HG03025 (cell line): ENCODE measurements around the gene CHN2.

Source experiments
- ATAC-seq: cut with Tn5 transposase; IDR thresholded peaks from one replicate; pipeline ENCODE4 v1.9.1; 2021; ENCODE audit warnings: mild to moderate bottlenecking, moderate library complexity; ENCODE audit not compliant: unreplicated experiment, low FRiP score

CHN2 gene

DNA sequence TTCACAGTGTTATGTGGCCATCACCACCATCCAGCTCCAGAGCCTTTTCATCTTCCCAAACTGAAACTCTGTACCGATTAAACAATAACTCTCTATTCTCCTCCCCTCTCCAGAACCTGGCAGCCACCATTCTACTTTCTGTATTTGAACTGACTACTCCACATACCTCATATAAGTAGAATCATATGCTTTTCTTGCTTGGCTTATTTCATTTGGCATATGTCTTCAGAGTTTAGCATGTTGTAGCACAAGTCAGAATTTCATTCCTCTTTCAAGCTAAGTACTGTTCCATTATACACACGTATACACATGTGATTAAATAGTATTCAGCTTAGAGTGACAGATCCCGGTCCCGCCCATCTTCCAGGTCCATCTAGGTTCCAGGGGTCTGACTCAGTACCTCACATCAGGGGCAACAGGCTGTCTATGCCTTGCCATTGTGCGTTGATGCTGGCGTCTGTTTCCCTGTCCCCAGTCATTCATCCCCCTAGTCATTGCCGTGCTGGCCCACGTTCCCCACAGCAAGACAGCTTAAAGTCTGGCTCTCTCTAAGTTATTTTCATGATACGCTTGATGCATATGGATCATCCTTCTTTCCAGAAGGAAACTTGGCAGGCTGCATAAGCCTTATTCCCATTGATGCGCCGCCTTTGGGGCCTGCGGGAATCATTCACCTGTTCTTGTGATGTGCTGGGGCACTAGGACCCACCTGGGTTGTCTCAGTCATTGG lies 108.3 kb downstream of the CHN2 start:
- ATAC-seq, result no peak

GRCh38 chr7:29304756-29305155 lies 110.2 kb downstream of the CHN2 start:
- no peak for ATAC-seq

GRCh38 chr7:29306319-29306991 lies 111.9 kb downstream of the CHN2 start:
- ATAC-seq, result no peak

GRCh38 chr7:29308424-29308823 lies 113.8 kb downstream of the CHN2 start:
- ATAC-seq, result no peak

- no peak for ATAC-seq
Observed at GRCh38 chr7:29309041-29309854, 114.7 kb downstream of the CHN2 start.

GRCh38 chr7:29310625-29311024 lies 116.0 kb downstream of the CHN2 start:
- ATAC-seq, result no peak

DNA sequence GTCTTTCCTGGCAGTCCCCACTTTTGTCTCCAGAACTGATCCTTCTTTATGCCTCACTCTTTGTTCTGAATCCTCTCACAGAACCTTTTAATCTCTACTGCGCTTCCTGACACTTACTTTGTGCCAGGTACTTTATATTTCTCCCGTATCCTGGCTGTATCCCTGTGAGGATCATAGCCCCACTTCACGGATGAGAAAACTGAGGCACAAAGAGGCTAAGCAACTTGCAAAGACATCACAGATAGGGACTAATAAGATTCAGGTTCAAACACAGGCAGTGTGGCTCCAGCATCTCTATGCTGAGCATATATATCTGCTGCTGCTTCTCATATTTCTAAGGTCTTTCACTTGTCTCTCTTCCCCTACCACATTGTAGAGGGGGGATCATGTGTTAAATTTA lies 116.7 kb downstream of the CHN2 start:
- ATAC-seq, result no peak

DNA sequence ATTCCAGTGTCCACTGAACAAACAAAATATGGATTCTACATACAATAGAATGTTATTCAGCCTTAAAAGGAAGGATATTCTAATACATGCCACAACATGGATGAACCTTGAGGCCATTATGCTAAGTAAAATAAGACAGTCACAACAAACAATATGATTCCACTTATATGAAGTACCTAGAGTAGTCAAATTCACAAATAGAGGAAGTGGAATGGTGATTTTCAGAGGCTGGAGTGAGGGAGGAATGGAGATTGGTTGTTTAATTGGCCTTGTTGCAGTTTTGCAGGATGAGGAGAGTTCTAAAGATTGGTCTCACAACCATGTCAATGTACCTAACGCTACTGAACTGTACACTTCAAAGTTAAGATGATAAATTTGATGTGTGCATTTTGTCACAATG lies 119.6 kb downstream of the CHN2 start:
- no peak for ATAC-seq

DNA sequence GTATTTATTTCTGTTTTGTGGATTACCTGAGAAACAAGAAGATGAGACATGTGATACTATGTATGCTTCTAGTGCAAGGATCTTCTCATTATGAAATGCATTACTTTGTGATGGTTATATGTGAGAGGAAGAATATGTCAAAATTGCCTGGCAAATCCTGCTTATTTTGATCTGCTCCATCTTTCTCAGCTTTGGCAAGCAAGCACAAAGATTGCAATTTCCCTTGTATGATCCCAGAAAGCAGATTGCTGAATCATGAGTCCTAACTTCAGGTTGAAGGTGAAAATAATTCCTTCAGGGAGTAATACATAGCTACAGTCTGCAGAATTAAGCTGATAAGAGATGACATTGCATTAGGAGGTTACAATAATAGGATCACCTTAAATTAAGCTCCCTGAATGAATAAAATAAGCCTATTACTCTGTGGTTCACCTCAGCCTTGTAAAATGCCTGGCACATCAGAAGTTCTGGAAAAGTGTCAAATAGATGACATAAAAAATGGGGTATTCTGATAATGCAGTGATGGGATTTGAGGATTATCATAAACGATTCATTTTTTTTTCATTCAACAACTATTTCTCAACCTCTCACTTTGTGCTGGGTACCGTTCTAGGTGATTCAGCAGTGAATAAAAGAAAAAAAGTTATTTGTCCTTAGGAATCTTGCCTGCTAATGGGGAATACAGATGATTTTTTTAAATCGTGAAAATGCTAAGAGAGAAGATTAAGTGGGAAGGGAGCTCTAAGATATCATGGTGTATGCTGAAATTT lies 120.7 kb downstream of the CHN2 start:
- ATAC-seq, result no peak

GRCh38 chr7:29315892-29316270 lies 121.3 kb downstream of the CHN2 start:
- no peak for ATAC-seq

- ATAC-seq, result no peak
Observed at GRCh38 chr7:29316926-29317325, 122.4 kb downstream of the CHN2 start.

DNA sequence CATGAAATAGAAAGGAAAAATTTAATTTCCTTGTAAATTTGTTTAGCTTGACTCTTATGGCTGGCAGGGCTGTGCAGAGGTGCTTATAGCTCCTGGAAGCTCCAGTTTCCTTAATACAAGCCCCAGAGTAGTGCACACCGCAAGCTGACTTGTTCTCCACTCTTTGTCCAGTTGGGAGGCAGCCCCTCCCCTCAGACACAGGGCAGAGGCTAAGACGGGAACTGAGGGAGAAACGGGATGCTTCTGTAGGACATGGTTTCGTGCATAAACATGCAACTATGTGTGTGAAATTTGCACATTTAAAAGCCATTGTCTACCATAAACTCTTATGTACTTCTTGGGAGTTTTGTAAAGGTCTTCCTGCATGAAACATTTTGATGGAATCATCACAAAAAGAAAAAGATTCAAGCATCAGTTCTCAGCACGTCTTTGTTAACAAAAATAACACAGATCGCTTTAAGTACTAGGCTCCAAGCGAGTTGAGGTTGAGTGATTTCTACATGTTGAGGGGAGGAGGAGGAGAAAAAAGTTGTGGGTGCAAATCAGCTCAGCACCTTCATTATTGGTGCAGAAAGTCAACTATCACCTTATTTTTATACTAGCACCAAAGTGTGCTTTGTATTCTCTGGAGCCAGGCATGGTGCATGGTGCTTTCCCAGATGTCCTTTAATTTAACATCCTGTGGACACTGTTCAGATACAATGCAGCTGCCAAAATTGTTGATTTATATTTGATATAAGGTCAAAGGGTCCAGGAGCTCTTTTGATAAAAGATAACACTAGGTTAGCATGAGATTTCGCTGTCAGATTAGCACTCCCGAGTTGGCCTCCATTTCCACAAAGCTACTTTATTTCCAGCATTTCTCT lies 124.5 kb downstream of the CHN2 start:
- no peak for ATAC-seq

DNA sequence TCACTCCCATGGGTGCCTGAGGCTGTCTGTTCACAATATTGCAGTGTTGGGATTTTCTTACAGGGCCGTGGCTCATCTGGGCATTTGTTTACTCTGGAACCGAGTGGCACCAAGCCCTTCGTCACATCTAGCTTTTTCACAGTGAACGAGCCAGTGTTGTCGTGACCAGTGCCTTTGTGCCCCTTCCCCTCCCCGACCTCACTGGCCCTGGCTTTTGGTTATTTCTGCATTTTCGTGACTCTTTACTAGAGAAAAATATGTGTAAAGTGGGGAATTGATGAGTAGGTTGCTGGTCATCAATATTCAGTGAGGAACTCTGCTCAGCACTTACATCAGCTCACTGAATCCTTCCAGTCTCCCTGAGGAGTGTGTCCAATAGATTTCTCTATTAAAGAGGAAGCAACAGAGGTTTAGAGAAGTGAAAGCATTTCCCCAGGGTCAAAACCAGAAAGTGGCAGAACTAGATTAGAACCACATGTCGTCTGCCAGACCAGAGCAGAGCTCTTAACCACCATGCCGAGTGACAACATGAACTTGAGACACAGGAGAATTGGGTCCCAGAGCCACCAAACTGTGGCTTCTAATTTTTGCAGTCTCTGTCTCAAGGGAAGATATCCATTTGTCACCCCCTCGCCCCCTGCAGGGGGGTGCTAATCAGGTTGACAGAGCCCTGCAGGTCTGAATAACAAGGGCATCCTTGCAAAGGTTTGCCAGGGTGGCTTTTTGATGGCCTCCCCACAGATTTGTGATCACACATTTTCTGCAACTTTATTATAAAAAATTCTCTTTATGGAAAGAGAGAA lies 125.3 kb downstream of the CHN2 start:
- ATAC-seq, result no peak

- no peak for ATAC-seq
Observed at GRCh38 chr7:29320577-29320976, 126.0 kb downstream of the CHN2 start.

GRCh38 chr7:29322023-29322712 lies 127.6 kb downstream of the CHN2 start:
- ATAC-seq, result no peak

- ATAC-seq, result no peak
Observed at GRCh38 chr7:29325476-29325875, 130.9 kb downstream of the CHN2 start.

- no peak for ATAC-seq
Observed at GRCh38 chr7:29326864-29327263, 132.3 kb downstream of the CHN2 start.

GRCh38 chr7:29327455-29327854 lies 132.9 kb downstream of the CHN2 start:
- ATAC-seq, result no peak
